ENCODE data around the gene DNAJC5. TPM values are rescaled to one million over a fixed set of nuclear protein-coding genes. Genes with fewer than 3 reads are reported as not detected.
"Not testable (repeated sequence)": the region's sequence is repeated elsewhere in the genome, so short reads cannot be mapped to it uniquely, and the experiment has no call there.

The DNAJC5 gene
- polyA plus RNA-seq, 6 donors from 2014 or later: 0.23 to 4.2 (median 3.3) TPM

GRCh38 chr20:63970714-63971431 is 75.9 kb downstream of the DNAJC5 start:
- Mint-ChIP-seq H3K4me1 (peaks cover 23 to 31% (median 25%) of the 10 kb centered on the region in 3 donors), H3K4me3 (peak overlapping the region; percentile 70 to 89 (median 82)), H3K27ac (peak overlapping the region in 1 of 6 donors; percentile 12), H3K9me3 (peaks cover 0 to 5% (median 0%) of the 10 kb centered on the region in 7 donors), H3K27me3 (no peaks in the 10 kb centered on the region), H3K36me3 (peaks cover 0 to 9% of the 10 kb centered on the region in 2 donors)
- no peak for DNase-seq
- no peak for ATAC-seq (ENCODE audit: low read depth in 2 of 2)

- DNase-seq; ATAC-seq (ENCODE audit: low read depth in 2 of 2); H3K9me3 Mint-ChIP-seq; H3K27me3 Mint-ChIP-seq; H3K27ac Mint-ChIP-seq: not testable (repeated sequence)
- peaks cover 0 to 18% of the 10 kb centered on the region in 2 donors for H3K36me3 Mint-ChIP-seq
- H3K4me3 Mint-ChIP-seq: peak overlapping the region in 5 of 8 donors; percentile 34 to 87 (median 77)
- peaks cover 32 to 35% (median 34%) of the 10 kb centered on the region in 3 donors for H3K4me1 Mint-ChIP-seq
Measured at GRCh38 chr20:63971960-63972311, 77.0 kb downstream of the DNAJC5 start.

GRCh38 chr20:63972312-63973159 is 77.6 kb downstream of the DNAJC5 start:
- no peak for ATAC-seq (ENCODE audit: low read depth in 2 of 2)
- no peak for DNase-seq
- Mint-ChIP-seq H3K4me3 (peak overlapping the region in 4 of 8 donors; percentile 2 to 69 (median 44)), H3K9me3 (no peaks in the 10 kb centered on the region), H3K36me3 (peaks cover 0 to 18% of the 10 kb centered on the region in 2 donors), H3K27ac (no peak overlapping the region), H3K27me3 (no peaks in the 10 kb centered on the region), H3K4me1 (peaks cover 34 to 36% (median 35%) of the 10 kb centered on the region in 3 donors)

- no peaks in the 10 kb centered on the region for H3K27me3 Mint-ChIP-seq
- no peak for ATAC-seq (ENCODE audit: low read depth in 2 of 2)
- peaks cover 0 to 18% of the 10 kb centered on the region in 2 donors for H3K36me3 Mint-ChIP-seq
- peaks cover 37 to 40% (median 39%) of the 10 kb centered on the region in 3 donors for H3K4me1 Mint-ChIP-seq
- no peaks in the 10 kb centered on the region for H3K9me3 Mint-ChIP-seq
- DNase-seq: no peak
- peak overlapping the region in 1 of 8 donors; percentile 55 for H3K4me3 Mint-ChIP-seq
- H3K27ac Mint-ChIP-seq: no peak overlapping the region
Measured at GRCh38 chr20:63973160-63973479, 78.2 kb downstream of the DNAJC5 start.

- peaks cover 37 to 41% (median 37%) of the 10 kb centered on the region in 3 donors for H3K4me1 Mint-ChIP-seq
- H3K9me3 Mint-ChIP-seq: no peaks in the 10 kb centered on the region
- H3K36me3 Mint-ChIP-seq: peaks cover 0 to 18% of the 10 kb centered on the region in 2 donors
- no peaks in the 10 kb centered on the region for H3K27me3 Mint-ChIP-seq
- DNase-seq: peak; percentile 74
- H3K27ac Mint-ChIP-seq: peak overlapping the region in 4 of 6 donors; percentile 41 to 92 (median 64)
- peak overlapping the region in 3 of 8 donors; percentile 55 to 68 (median 57) for H3K4me3 Mint-ChIP-seq
- ATAC-seq (ENCODE audit: low read depth in 2 of 2): peak; percentile 72 to 78
Measured at GRCh38 chr20:63973636-63974401, 78.9 kb downstream of the DNAJC5 start.

GRCh38 chr20:63974402-63975200 is 79.7 kb downstream of the DNAJC5 start:
- ATAC-seq (ENCODE audit: low read depth in 2 of 2) (no peak), DNase-seq (no peak)
- H3K9me3 Mint-ChIP-seq: no peaks in the 10 kb centered on the region
- peak overlapping the region in 2 of 6 donors; percentile 62 to 92 for H3K27ac Mint-ChIP-seq
- peaks cover 0 to 18% of the 10 kb centered on the region in 2 donors for H3K36me3 Mint-ChIP-seq
- no peaks in the 10 kb centered on the region for H3K27me3 Mint-ChIP-seq
- H3K4me3 Mint-ChIP-seq: peak overlapping the region in 2 of 8 donors; percentile 40 to 55
- peaks cover 35 to 39% (median 35%) of the 10 kb centered on the region in 3 donors for H3K4me1 Mint-ChIP-seq

GRCh38 chr20:63976511-63976910 is 81.6 kb downstream of the DNAJC5 start:
- H3K27ac Mint-ChIP-seq: peak overlapping the region in 2 of 6 donors; percentile 17 to 41
- ATAC-seq (ENCODE audit: low read depth in 2 of 2); H3K27me3 Mint-ChIP-seq; DNase-seq; H3K9me3 Mint-ChIP-seq: not testable (repeated sequence)
- peaks cover 0 to 18% of the 10 kb centered on the region in 2 donors for H3K36me3 Mint-ChIP-seq
- peaks cover 42 to 53% (median 46%) of the 10 kb centered on the region in 3 donors for H3K4me1 Mint-ChIP-seq
- H3K4me3 Mint-ChIP-seq: peak overlapping the region in 4 of 8 donors; percentile 4 to 87 (median 53)

- peak overlapping the region in 3 of 6 donors; percentile 12 to 65 (median 41) for H3K27ac Mint-ChIP-seq
- ATAC-seq (ENCODE audit: low read depth in 2 of 2) (no peak), DNase-seq (no peak)
- no peaks in the 10 kb centered on the region for H3K9me3 Mint-ChIP-seq
- H3K4me3 Mint-ChIP-seq: peak overlapping the region in 5 of 8 donors; percentile 53 to 93 (median 89)
- H3K27me3 Mint-ChIP-seq: no peaks in the 10 kb centered on the region
- H3K4me1 Mint-ChIP-seq: peaks cover 47 to 58% (median 50%) of the 10 kb centered on the region in 3 donors
- H3K36me3 Mint-ChIP-seq: peaks cover 0 to 19% of the 10 kb centered on the region in 2 donors
Measured at GRCh38 chr20:63976980-63977738, 82.2 kb downstream of the DNAJC5 start.

GRCh38 chr20:63977739-63978276 is 82.9 kb downstream of the DNAJC5 start:
- ATAC-seq (ENCODE audit: low read depth in 2 of 2) (no peak), DNase-seq (no peak)
- H3K4me1 Mint-ChIP-seq: peaks cover 52 to 65% (median 54%) of the 10 kb centered on the region in 3 donors
- H3K36me3 Mint-ChIP-seq: peaks cover 0 to 26% of the 10 kb centered on the region in 2 donors
- no peaks in the 10 kb centered on the region for H3K9me3 Mint-ChIP-seq
- peak overlapping the region; percentile 80 to 93 (median 88) for H3K4me3 Mint-ChIP-seq
- H3K27me3 Mint-ChIP-seq: no peaks in the 10 kb centered on the region
- H3K27ac Mint-ChIP-seq: peak overlapping the region in 4 of 6 donors; percentile 4 to 73 (median 46)

- peak; percentile 56 for DNase-seq
- Mint-ChIP-seq H3K4me1 (peaks cover 51 to 65% (median 53%) of the 10 kb centered on the region in 3 donors), H3K36me3 (peaks cover 0 to 30% of the 10 kb centered on the region in 2 donors), H3K27ac (peak overlapping the region; percentile 69 to 94 (median 80)), H3K9me3 (no peaks in the 10 kb centered on the region), H3K27me3 (no peaks in the 10 kb centered on the region), H3K4me3 (peak overlapping the region; percentile 80 to 93 (median 88))
- ATAC-seq (ENCODE audit: low read depth in 2 of 2): peak; percentile 13 to 26
Measured at GRCh38 chr20:63978319-63979228, 83.6 kb downstream of the DNAJC5 start.

GRCh38 chr20:63979229-63979556 is 84.3 kb downstream of the DNAJC5 start:
- Mint-ChIP-seq H3K4me1 (peaks cover 46 to 59% (median 50%) of the 10 kb centered on the region in 3 donors), H3K27me3 (no peaks in the 10 kb centered on the region), H3K4me3 (peak overlapping the region; percentile 80 to 93 (median 88)), H3K9me3 (no peaks in the 10 kb centered on the region), H3K27ac (peak overlapping the region in 2 of 6 donors; percentile 73 to 90), H3K36me3 (peaks cover 0 to 24% of the 10 kb centered on the region in 2 donors)
- DNase-seq (no peak), ATAC-seq (ENCODE audit: low read depth in 2 of 2) (no peak)
